ENCODE results near the gene POU6F2. TPM values are rescaled to one million over a fixed set of nuclear protein-coding genes. Genes with fewer than 3 reads are reported as not detected.

The POU6F2 gene
- total and polyA plus RNA-seq, 9 of the 15 experiments (the other 6 are each of a cell fraction or from before 2014, with no cell fraction given), result 0.29 to 1.5 (median 0.96) TPM

DNA sequence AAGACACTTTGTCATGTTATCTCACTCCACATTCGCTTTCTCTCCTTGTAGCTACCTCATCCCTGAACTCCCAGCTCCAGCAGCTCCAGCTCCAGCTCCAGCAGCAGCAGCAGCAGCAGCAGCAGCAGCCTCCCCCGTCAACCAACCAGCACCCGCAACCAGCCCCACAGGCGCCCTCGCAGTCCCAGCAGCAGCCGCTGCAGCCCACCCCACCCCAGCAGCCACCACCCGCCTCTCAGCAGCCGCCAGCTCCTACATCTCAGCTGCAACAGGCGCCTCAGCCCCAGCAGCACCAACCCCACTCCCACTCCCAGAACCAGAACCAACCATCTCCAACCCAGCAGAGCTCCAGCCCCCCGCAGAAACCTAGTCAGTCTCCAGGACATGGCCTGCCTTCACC is 361.9 kb downstream of the POU6F2 start:
- Histone ChIP-seq H3K36me3 (ENCODE audit: control insufficient read depth, insufficient read depth, low read length) (no peaks in the 10 kb centered on the region), H3K9me3 (replicated peaks; ENCODE audit: control insufficient read depth, insufficient read depth, low read depth, low read length) (no peaks in the 10 kb centered on the region), H3K4me3 (no peak overlapping the region), H2AFZ (ENCODE audit: low read depth, low read length) (no peak overlapping the region), H3K9ac (ENCODE audit: insufficient read depth in 1 of 2, low read depth in 2 of 2, low read length in 2 of 2) (no peak overlapping the region), H3K79me2 (ENCODE audit: control insufficient read depth, insufficient read depth, low read length) (no peaks in the 10 kb centered on the region), H3K27ac (ENCODE audit: extremely low read depth, low read depth, low read length) (no peak overlapping the region), H3K4me1 (replicated peaks in 1 of 2; ENCODE audit: control insufficient read depth in 2 of 2, insufficient read depth in 2 of 2, low read length in 2 of 2) (no peaks in the 10 kb centered on the region), H3K27me3 (ENCODE audit: control insufficient read depth in 2 of 2, insufficient read depth in 2 of 2, low read length in 2 of 2) (peaks cover 0 to 9% of the 10 kb centered on the region in 2 experiments; a peak in 2 of 5 replicates), H3K4me2 (ENCODE audit: insufficient read depth, low read length) (no peak overlapping the region), H3K9me1 (ENCODE audit: control insufficient read depth, insufficient read depth, low read length) (no peaks in the 10 kb centered on the region), H4K20me1 (replicated peaks; ENCODE audit: control insufficient read depth, insufficient read depth, low read length) (no peaks in the 10 kb centered on the region)
- intact Hi-C loops (cut with micrococcal nuclease), result no loop called here
- ChIA-PET POLR2A (interaction anchor here (0.6 kb wide), 1 partner anchor 32 kb away, joined by 4 read pairs; no protein-coding TSS in a partner anchor), CTCF (ENCODE audit: low intra/inter-chr PET ratio) (no interaction called here)
- DNase-seq (ENCODE audit: extremely low read depth in 1 of 4, low spot score in 3 of 4) (no peak), FAIRE-seq (no peak), ATAC-seq (no peak)
- in situ Hi-C loops (cut with MboI), result no loop called here
- WGBS (ENCODE audit: insufficient coverage, low coverage, missing lambda C conversion rate), result 2% methylated on average over 8 of the region's 10 CpGs
- no TSS peak for BruUV-seq (replicated peaks)
- TF ChIP-seq DDX20 (tag; IDR thresholded peaks at IDR 0.05; ENCODE audit: low read depth), result no peak
- TF ChIP-seq, protein P1, sequence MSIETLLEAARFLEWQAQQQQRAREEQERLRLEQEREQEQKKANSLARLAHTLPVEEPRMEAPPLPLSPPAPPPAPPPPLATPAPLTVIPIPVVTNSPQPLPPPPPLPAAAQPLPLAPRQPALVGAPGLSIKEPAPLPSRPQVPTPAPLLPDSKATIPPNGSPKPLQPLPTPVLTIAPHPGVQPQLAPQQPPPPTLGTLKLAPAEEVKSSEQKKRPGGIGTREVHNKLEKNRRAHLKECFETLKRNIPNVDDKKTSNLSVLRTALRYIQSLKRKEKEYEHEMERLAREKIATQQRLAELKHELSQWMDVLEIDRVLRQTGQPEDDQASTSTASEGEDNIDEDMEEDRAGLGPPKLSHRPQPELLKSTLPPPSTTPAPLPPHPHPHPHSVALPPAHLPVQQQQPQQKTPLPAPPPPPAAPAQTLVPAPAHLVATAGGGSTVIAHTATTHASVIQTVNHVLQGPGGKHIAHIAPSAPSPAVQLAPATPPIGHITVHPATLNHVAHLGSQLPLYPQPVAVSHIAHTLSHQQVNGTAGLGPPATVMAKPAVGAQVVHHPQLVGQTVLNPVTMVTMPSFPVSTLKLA (conservative IDR thresholded peaks at IDR 0.05), result no peak
- no peak for TF ChIP-seq ARID2 (IDR thresholded peaks at IDR 0.05)
- TF ChIP-seq, protein P2, sequence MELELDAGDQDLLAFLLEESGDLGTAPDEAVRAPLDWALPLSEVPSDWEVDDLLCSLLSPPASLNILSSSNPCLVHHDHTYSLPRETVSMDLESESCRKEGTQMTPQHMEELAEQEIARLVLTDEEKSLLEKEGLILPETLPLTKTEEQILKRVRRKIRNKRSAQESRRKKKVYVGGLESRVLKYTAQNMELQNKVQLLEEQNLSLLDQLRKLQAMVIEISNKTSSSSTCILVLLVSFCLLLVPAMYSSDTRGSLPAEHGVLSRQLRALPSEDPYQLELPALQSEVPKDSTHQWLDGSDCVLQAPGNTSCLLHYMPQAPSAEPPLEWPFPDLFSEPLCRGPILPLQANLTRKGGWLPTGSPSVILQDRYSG (tag; conservative IDR thresholded peaks at IDR 0.05; ENCODE audit: low read depth), result no peak
- TF ChIP-seq NR4A1 (CRISPR knock-in tag; IDR thresholded peaks at IDR 0.05), result no peak
- no peak for TF ChIP-seq NR4A1 (tag; IDR thresholded peaks at IDR 0.05)
- TF ChIP-seq, protein P3, sequence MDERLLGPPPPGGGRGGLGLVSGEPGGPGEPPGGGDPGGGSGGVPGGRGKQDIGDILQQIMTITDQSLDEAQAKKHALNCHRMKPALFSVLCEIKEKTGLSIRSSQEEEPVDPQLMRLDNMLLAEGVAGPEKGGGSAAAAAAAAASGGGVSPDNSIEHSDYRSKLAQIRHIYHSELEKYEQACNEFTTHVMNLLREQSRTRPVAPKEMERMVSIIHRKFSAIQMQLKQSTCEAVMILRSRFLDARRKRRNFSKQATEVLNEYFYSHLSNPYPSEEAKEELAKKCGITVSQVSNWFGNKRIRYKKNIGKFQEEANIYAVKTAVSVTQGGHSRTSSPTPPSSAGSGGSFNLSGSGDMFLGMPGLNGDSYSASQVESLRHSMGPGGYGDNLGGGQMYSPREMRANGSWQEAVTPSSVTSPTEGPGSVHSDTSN (CRISPR knock-in tag; IDR thresholded peaks at IDR 0.05; ENCODE audit: low read depth), result no peak
- TF ChIP-seq, protein P3 (tag; conservative IDR thresholded peaks at IDR 0.05; ENCODE audit: low read depth), result no peak
- TF ChIP-seq, protein P4, sequence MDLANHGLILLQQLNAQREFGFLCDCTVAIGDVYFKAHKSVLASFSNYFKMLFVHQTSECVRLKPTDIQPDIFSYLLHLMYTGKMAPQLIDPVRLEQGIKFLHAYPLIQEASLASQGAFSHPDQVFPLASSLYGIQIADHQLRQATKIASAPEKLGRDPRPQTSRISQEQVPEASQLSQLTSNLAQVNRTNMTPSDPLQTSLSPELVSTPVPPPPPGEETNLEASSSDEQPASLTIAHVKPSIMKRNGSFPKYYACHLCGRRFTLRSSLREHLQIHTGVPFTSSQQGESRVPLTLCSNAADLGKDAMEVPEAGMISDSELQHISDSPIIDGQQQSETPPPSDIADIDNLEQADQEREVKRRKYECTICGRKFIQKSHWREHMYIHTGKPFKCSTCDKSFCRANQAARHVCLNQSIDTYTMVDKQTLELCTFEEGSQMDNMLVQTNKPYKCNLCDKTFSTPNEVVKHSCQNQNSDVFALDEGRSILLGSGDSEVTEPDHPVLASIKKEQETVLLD (IDR thresholded peaks at IDR 0.05), result no peak
- no peak for TF ChIP-seq MCM3 (IDR thresholded peaks at IDR 0.05)
- no peak for TF ChIP-seq PRPF4 (IDR thresholded peaks at IDR 0.05; ENCODE audit: insufficient read depth, low read depth, low read length, poor library complexity, severe bottlenecking)
- no peak for TF ChIP-seq TBL1XR1 (IDR thresholded peaks at IDR 0.05; ENCODE audit: low read length in 2 of 2)
- no peak for TF ChIP-seq E2F3 (CRISPR knock-in tag; IDR thresholded peaks at IDR 0.05)
- TF ChIP-seq, protein P5, sequence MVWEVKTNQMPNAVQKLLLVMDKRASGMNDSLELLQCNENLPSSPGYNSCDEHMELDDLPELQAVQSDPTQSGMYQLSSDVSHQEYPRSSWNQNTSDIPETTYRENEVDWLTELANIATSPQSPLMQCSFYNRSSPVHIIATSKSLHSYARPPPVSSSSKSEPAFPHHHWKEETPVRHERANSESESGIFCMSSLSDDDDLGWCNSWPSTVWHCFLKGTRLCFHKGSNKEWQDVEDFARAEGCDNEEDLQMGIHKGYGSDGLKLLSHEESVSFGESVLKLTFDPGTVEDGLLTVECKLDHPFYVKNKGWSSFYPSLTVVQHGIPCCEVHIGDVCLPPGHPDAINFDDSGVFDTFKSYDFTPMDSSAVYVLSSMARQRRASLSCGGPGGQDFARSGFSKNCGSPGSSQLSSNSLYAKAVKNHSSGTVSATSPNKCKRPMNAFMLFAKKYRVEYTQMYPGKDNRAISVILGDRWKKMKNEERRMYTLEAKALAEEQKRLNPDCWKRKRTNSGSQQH (CRISPR knock-in tag; IDR thresholded peaks at IDR 0.05), result no peak
- no peak for TF ChIP-seq GATAD2B (IDR thresholded peaks at IDR 0.05; ENCODE audit: borderline replicate concordance)
- no peak for TF ChIP-seq STAT5B (CRISPR knock-in tag; IDR thresholded peaks at IDR 0.05)
